GM21528 (cell line): ENCODE measurements around the gene CLEC16A.
"Not testable (repeated sequence)": the region's sequence is repeated elsewhere in the genome, so short reads cannot be mapped to it uniquely, and the experiment has no call there.

Experiments used
- ATAC-seq: cut with Tn5 transposase; IDR thresholded peaks from one replicate; pipeline ENCODE4 v1.9.1; 2021; ENCODE audit warnings: mild to moderate bottlenecking, moderate library complexity; ENCODE audit not compliant: unreplicated experiment, low FRiP score

Gene CLEC16A

DNA sequence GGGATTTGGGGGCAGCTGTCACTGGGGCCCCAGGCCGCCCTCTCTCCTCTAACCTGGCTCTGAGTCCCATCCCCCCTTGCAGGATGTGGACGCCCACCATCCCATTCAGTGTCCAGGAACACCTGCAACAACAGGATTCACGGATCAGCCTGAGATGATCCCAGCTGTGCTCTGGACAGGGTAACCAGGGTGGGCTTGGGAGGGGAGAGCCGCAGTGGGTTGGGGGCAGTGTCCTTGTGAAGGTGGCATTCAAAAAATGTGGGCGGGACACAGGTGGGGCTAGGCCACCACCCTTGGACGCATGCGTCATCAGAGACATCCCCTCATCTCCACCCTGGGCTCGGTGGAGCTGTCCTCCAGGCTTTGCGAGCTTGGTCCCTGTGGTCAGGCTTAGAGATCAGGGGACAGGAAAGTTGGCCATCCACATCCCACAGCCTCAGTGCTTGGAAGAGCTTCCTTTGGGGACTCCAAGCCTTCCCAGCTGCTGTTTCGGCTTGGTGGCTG is 21.2 kb upstream of the CLEC16A start:
- no peak for ATAC-seq

GRCh38 chr16:10923650-10924214 is 20.6 kb upstream of the CLEC16A start:
- ATAC-seq = no peak

DNA sequence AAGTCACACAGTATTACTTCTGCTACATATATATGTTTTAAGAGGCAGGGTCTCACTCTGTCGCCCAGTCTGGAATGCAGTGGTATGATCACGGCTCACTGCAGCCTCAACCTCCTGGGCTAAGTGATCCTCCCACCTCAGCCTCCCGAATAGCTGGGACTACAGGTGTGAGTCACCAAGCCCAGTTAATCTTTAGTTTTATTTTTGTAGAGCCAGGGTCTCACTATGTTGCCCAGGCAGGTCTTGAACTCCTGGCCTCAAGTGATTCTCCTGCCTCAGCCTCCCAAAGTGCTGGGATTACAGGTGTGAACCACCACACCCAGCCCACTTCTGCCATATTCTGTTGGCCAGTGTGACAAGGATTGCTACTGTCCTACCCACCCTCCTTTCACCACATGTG is 19.1 kb upstream of the CLEC16A start:
- ATAC-seq = not testable (repeated sequence)

- ATAC-seq = no peak
Observed at GRCh38 chr16:10926094-10926493, 18.3 kb upstream of the CLEC16A start.

- ATAC-seq = no peak
Observed at GRCh38 chr16:10926867-10927266, 17.5 kb upstream of the CLEC16A start.

DNA sequence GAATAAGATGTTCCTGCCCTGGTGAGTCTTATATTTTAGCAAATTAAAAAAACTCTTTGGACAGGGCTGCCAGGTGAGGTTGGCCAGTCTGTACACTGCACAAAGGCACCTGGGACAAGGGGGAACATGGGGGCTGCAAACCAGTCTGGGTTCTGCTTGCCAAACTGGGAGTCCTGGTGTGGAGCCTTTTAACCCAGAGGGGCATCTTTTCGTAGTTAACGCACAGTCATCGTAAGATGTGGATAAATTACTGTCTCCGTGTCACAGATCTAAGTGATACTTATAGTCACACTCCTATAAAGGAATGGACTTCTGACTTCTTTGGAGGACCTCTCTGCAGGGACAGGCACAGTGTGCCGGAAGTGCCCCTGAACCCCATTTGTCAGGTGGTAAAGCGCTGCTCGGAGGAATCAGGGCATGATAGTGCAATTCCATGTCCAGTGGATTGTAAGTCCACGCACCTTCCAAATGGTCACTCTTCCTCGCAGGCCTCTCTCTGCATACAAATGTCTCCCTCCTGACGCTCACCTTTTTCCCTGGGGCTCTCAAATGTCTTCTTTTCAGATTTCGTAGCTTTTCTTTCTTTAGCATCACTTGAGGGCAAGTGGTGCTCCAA is 16.8 kb upstream of the CLEC16A start:
- no peak for ATAC-seq

DNA sequence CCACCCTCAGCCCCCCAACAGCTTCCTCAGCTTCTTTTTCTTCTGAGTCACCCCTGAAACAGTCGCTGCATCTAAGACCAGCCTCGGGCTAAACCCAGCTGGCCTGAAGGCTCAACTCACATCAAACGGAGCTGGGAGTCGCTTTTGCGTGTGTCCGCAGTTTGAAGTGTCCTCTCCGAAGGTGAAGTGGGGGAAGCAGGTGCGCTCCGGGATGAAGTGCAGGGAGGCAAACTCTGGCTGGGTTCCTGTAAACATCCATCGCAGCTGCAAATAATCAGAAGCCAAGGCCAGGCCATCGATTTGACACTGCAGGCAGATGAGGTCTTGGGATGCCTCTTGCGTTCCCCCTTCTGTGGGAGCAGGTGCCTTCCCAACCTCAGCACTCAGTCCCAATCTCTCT is 15.3 kb upstream of the CLEC16A start:
- ATAC-seq = not testable (repeated sequence)

GRCh38 chr16:10929853-10930754 is 14.3 kb upstream of the CLEC16A start:
- ATAC-seq = no peak

DNA sequence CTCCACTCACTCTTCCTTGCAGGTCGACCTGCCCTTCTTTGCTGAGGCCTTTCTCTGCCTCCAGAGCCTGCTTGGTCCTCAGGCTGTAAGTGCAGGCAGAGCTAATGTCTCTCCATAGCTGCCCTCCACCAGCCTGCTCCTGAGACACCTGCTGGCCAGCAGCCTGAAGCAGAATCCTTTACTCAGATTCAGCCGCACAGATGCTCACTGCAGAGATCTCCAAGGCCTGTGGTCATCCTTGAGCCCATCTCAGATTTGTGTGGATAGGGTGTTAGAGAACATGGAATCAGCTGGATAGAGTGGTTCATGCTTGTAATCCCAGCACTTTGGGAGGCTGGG is 13.6 kb upstream of the CLEC16A start:
- no peak for ATAC-seq

- no peak for ATAC-seq
Observed at GRCh38 chr16:10931134-10931533, 13.2 kb upstream of the CLEC16A start.

DNA sequence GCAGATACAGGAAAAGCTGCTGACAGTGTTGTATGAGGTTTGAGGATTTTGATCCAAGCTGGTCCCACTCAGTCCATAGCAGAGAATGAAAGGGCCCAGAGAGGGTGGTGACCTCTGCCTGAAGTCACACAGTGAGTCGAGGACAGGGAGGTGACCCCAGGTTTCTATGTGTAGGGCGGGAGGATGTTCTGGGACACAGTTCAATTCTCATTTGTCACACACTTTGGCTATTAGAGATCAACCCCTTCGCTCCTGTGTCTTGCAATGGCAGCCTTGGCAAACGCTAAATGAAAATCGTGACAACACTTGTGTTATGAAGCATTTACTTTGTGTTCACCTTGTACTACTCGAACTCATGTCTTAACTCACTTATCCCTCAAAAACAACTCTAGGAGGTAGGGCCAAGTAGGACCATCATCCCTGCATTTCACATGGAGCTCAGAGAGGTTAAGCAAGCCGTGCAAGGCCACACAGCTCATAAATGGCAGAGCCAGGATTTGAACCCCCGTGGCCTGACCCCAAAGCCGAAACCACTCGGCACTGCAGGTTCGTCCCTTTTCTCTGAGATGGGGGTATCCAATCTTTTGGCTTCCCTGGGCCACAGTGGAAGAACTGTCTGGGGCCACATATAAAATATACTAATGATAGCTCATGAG is 12.3 kb upstream of the CLEC16A start:
- ATAC-seq = no peak

- ATAC-seq = no peak
Observed at GRCh38 chr16:10932959-10933710, 11.2 kb upstream of the CLEC16A start.

DNA sequence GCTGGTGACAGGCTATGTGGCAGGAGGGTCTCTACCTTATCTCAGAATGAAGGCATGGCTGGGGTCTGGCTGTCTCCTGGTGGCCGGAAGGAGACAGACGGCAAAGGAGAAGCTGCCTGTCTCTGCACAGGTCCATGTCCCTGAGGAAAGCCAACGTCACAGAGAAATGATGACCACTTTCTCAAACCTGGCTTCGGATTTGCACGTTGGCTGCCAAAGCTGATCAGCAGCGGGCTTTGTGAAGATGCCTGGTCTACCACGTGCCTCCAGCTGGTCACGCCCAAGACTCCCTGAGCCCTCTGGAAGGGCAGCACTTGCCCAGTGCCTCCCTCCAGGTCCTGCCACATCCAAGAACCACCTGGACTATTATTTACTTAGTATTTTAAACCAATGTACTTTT is 10.5 kb upstream of the CLEC16A start:
- no peak for ATAC-seq

- ATAC-seq = no peak
Observed at GRCh38 chr16:10934325-10935107, 9.8 kb upstream of the CLEC16A start.

- ATAC-seq = no peak
Observed at GRCh38 chr16:10935226-10935915, 9.0 kb upstream of the CLEC16A start.

DNA sequence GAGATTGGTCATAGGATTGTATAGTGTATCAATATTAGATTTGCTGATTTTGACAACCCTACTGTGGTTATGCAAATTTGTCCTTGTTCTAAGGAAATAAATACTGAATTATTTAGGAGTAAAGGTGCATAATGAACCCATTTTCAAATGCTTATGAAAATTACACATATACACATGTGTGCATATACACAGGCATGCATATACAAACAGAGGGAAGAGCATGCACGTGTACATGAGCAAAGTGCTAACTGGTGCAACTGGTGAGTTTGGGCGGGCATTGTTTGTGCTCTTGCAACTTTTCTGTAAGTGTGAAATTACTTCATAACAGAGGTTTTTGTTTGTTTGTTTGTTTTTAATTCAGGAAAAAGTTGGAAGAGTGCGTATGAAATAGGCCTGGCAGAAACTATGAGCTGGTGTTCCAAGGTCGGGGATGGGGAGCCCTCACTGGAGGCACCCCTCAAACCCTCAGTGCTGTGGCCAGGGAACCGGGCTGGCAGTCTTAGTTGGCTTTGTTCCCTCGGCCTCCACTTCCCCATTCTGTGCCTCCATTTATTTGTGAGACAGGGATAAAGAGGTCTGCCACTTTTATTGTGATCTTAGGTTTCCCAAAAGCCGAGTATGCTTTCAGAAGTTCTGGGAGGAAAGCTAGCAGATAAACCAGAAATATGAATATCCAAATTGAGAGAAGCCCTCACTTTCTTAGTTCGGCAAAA is 7.9 kb upstream of the CLEC16A start:
- no peak for ATAC-seq

DNA sequence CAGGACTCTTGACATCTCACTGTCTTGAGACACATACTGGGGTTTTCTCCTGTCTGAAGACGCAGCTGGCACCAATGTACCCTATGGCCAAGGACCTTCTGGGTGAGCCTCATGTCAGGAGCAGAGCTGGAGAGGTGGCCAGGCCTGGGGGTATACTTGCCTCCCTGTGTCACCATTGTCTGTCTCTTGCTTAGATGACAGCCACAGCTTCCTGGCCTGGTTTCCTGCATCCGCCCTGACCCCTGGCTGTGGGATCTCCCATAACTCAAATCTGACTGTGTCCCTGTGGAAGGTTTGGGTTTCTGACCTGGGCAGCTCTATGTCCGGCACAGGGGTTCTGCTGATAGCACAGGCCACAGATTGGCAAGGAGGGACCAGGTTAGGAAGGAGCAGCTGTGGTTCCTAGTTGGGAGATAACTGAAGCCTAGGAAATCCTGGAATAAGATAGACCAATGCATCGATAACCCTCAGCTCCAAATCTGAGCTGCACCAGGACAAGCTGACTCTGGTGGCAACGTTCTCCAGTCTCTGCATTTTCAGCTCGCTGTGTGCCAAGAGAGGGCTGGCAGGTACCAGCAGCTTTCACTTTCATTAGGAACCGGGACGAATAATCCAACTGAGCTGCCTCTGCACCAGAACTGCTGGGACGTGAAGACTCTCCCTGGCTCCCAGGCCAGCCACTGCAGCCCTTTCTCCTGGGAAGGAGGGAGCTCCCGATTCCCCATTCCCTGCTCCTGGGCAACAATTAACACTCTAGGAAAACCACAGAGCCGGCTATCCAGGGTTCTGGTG is 7.1 kb upstream of the CLEC16A start:
- ATAC-seq = no peak

DNA sequence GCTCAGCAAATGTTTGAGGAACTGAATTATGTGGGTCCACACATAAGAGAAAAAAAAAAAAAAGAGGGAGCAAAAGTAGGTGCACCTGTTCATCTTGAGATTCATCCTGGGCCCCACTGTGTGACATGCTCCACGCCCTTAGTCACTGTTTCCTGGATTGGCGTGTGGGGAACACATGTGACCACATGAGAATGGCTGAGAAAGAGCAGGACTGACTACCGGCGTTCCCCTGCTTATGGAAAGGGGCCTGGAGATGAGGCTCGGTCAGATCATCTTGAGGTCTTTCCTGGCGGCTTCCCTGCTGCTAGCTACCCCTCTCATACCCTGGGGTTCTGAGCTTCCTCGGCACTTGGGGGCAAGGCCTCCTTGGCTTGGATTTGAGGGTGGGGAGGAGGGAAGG is 6.0 kb upstream of the CLEC16A start:
- ATAC-seq = no peak
